Measurements from ENCODE around the gene GBX1.

The GBX1 gene

GRCh38 chr7:151173386-151174245 lies 6.1 kb upstream of the GBX1 start:
- DNase-seq (ENCODE audit: low read depth in 2 of 2), result no peak

- peak; percentile 15 for DNase-seq (ENCODE audit: low read depth in 2 of 2)
Measured at GRCh38 chr7:151172273-151173141, 5.0 kb upstream of the GBX1 start.

GRCh38 chr7:151168787-151169162 lies 1.3 kb upstream of the GBX1 start:
- no peak for DNase-seq (ENCODE audit: low read depth in 2 of 2)

- no peak for DNase-seq (ENCODE audit: low read depth in 2 of 2)
Measured at GRCh38 chr7:151168003-151168786, 701 bp upstream of the GBX1 start.

DNA sequence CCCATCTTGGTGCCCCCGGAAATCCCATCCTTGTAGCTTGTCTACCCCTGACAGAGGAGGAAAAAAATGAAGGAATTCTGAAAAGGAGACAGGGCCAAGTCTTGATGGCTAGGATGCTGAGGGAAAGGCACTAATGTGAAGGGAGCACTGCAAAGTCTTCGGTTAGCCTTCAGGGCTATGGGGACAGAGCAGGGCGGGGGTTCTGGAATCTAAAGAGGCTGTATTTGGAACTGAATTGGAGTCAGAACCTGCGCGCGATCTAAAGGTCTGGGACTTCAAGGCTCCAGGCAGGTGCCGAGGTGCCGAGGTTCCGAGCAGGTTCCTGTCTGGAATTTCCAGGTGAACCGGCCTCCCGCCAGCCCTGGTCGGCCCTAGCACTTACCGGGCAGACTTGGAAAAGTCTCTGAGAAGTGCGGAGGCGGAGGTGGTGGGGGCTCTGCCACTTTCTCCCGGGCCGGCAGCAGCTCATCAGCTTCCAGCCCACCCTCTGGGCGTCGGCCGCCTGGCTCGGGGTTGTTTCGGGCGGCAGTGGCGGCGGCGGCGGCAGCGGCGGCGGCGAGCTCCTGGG lies 781 bp downstream of the GBX1 start:
- no peak for DNase-seq (ENCODE audit: low read depth in 2 of 2)

DNA sequence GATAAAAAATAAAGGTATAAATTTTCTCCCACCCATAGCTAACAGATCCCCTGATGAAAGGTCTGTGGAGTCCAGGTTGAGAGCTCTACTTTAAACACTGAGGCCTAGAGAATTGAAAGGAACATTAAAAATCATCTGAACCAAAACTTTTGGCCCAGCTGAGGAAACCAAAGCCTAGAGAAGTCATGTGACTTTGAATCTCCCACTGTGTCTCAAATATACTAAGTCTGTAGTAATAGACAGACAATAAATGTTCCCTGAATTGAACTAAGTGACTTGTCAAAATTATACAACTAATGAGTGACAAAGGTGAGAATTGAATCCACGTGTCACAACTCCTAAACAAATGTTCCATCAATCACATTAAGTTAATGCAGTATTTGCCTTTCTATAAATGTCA lies 5.7 kb downstream of the GBX1 start:
- no peak for DNase-seq (ENCODE audit: low read depth in 2 of 2)

- DNase-seq (ENCODE audit: low read depth in 2 of 2), result no peak
Measured at GRCh38 chr7:151157645-151158329, 9.7 kb downstream of the GBX1 start.

DNA sequence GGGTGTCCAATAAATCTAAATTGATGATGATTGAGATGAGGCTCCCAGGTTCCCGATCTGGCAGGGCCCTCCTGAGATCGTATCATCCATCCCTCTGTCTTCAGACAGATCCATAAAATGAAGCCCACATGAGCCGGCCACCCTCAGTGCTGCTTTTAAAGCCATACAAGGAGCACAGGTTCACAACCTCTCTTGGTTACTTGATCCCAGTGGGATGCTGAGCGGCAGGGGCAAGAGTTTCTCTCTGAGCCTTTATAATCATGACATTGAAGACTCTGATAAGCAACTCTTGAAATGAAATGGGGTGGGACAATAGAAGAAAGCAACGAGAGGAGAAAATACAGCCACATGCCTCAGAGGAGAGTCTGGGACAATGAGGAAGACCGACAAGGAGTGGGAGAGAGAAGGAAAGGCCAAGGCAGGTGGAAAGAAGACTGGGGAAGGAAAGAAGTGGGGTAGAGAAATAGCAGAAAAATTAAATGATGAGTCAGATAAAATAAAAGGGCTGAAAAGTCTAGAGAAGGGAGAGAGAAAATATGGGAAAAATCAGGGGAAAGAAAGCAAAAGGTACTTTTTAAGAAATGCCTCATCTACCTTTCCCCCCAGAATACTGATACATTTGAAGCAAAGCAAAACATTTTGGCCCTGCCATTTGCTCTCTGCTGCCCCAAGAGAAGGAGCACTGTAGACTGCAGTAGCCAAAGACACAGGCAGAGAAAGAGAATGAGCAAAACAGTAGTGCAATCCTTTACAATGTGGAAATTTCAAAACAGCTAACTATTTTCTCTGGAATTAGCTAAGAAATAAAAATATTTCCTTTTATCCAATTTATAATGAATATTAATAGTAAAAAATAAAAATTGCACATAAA lies 14.6 kb downstream of the GBX1 start:
- DNase-seq (ENCODE audit: low read depth in 2 of 2), result no peak

- DNase-seq (ENCODE audit: low read depth in 2 of 2), result no peak
Measured at GRCh38 chr7:151150388-151150787, 17.1 kb downstream of the GBX1 start.

GRCh38 chr7:151148319-151149259 lies 18.9 kb downstream of the GBX1 start:
- DNase-seq (ENCODE audit: low read depth in 2 of 2), result no peak

DNA sequence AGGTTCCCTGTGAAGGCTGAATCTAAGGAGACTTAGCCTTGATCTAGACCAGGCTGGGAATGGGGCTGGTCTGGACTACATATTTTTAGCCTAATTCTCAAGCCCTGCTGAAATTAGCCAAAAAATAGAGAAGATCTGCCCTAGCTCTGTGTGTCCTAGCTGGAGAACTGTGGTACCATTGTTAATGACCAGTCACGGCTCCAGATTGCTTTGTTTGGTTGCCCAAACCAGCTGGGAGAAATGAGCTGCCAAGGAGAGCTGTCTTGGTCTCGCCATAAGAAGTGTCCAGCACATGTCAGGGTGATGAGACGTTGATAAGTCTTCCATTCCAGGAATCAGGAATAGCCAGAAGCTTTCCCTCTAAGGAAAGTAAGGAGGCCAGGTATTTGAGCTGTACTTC lies 20.7 kb downstream of the GBX1 start:
- DNase-seq (ENCODE audit: low read depth in 2 of 2), result no peak

DNA sequence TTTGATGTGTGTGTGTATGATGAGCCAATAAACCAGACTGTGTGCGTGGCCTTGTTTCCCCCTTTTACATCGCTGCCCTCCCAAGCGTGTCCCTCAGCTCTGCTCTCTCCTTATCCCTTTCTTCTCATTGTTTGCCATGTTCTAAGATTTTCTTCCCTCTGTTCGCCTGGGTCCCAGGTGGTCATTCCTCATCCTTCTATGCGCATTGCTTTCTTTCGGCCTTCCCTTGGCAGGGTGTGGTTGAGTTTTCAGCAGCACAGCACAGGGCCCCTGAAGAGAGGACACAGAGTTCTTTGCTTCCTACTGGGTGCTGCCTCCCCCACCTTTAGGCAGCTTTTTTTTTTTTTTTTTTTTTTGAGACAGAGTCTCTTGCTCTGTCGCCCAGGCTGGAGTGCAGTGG lies 23.1 kb downstream of the GBX1 start:
- DNase-seq (ENCODE audit: low read depth in 2 of 2), result no peak

GRCh38 chr7:151143261-151144015 lies 24.1 kb downstream of the GBX1 start:
- no peak for DNase-seq (ENCODE audit: low read depth in 2 of 2)

- DNase-seq (ENCODE audit: low read depth in 2 of 2), result no peak
Measured at GRCh38 chr7:151142686-151143040, 24.8 kb downstream of the GBX1 start.

DNA sequence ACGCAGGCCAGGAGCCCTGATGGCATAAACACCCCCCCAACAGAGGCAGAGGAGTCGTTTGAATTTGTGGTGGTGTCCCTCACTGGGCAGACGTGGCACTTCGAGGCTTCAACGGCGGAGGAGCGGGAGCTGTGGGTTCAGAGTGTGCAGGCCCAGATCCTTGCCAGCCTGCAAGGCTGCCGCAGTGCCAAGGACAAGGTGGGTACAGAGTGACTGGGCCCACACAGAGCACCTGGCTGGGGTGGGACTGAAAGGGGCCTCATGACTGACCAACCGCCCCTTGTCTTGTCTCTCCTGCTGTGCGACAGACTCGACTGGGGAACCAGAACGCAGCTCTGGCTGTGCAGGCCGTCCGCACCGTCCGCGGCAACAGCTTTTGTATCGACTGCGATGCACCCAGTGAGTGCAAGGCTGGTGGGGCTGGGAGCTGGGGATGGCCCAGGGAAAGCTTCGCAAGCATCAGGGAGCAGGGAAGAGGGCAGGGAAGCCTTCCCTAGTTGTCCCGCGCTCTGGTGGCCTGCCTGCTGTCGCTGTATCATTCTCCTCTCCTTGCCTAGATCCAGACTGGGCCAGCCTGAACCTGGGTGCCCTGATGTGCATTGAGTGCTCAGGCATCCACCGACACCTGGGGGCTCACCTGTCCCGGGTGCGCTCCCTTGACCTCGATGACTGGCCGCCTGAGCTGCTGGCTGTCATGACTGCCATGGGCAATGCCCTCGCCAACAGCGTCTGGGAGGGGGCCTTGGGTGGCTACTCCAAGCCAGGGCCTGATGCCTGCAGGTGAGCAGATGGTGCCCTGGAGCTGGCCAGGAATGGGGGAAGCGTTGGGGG lies 25.4 kb downstream of the GBX1 start:
- no peak for DNase-seq (ENCODE audit: low read depth in 2 of 2)

DNA sequence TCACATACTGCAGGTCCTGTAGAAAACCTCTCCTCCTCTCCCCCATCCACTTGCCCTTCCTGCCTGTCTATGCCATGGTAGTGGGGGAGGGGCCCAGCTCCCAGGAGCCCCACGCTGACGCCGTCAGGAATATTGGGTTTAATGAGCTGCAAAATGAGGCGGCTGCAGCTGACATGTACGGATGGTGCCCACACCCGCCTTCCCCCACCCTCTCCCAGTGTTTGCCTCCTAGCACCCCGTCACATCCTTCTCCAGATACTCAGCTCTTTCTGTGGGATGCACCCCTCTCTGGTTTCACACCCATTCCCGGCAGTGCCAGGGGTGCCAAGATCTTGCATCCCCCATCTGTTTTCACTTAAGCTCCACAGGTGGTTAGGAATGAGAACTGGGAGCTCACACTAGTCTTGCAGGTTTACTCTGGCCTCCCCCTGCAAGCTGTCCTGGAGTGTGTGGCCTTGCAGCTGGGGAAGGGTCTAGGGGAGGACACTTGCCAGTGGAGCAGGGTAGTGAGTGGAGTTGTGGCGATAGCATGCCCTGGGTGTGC lies 26.1 kb downstream of the GBX1 start:
- DNase-seq (ENCODE audit: low read depth in 2 of 2), result no peak

GRCh38 chr7:151140826-151141225 lies 26.7 kb downstream of the GBX1 start:
- DNase-seq (ENCODE audit: low read depth in 2 of 2), result no peak
